GM19452 (cell line): ENCODE data around the gene UBE2E1.

Experiments
- ATAC-seq: cut with Tn5 transposase; IDR thresholded peaks from one replicate; pipeline ENCODE4 v1.9.1; 2021; ENCODE audit not compliant: unreplicated experiment

Gene UBE2E1

DNA sequence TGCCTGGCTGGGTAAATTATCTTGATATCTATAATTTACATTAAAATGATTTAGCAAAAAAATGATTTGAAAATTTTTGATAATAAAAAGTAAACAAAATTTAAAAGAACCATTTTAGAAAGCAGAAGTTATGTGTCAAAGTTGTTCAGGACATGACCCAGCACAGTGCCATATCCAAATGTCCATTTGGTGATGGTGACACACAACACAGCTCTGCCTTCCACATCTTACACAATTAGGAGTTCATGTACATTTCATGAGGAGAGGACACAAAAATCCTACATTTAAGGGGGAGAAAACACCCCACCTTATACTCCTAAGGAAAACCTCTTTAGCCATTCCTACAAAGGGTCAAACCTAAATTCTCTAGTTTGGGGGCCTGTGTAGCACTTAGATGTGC lies 10.7 kb upstream of the UBE2E1 start:
- ATAC-seq, result no peak

DNA sequence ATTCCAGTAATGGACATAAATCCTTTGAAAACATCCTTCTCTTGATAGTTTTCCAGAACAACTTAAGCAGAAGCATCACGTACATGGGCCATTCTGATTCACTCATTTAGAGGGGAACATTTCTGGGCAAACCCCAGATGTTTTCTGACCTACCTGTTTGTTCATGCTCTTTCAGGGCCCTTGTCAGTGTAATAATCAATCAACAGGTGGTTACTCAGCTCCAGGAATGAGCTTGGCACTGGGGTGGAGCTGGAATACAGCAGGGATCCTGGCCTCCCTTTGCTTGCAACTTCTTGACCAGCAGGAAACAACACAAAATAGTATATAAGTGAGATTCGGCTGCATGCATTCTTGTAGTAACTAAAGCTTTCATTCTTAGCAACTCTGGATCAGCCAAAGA lies 9.2 kb upstream of the UBE2E1 start:
- no peak for ATAC-seq

DNA sequence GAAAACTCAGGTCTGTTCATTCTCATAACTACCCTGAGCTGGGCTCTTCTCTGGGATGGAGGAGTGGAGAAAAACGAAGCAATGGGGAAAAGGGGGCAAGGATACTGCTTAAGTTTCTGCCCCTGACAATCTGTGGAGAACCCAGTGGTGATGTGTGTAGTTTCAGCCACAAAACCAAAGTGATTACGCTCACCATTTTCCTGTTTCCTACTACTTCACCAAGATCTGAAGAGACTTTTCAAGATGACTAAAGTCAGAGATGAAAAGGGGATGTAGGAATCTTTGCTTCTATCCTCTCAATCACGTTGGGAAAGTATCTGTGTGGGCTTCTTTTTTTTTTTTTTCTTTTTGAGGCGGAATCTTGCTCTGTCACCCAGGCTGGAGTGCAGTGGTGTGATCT lies 8.3 kb upstream of the UBE2E1 start:
- ATAC-seq, result peak; percentile 79

DNA sequence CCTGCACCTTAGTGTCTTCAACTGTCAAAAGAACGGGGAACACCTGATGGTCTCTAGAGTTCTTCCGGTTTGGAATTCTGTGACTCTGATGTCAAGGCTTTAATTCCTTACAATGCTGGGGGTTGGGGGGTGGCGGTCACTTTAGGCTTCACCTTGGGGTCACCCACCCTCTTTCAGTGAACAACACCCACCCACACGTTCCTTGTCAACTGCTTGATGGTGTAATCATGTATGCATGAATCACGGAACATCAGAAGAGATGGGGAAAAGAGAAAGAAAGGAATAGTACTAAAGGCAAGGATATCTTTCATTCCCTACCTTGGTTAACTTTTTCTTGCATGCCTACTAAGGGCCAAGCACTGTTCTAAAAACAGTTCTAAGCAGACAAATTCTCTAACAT lies 7.3 kb upstream of the UBE2E1 start:
- no peak for ATAC-seq

DNA sequence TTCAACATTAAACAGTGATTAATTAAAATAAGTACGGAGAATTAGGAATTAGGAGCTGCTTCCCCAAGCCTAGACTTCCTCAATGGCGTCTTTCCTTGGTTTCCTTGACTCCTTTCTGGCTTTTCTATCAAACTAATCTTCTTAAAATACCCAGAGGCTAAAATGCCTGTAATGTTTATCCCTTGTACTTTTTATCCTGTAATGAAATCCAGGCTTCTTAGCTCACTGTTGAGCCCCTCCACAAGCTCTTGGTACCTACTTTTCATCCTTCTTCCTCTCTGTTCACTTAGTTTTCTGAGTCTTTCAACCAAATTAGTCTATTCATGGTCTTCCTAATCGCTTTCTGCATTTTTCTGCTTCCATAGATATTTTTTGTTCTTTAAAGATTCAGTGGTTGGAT lies 6.9 kb upstream of the UBE2E1 start:
- no peak for ATAC-seq

DNA sequence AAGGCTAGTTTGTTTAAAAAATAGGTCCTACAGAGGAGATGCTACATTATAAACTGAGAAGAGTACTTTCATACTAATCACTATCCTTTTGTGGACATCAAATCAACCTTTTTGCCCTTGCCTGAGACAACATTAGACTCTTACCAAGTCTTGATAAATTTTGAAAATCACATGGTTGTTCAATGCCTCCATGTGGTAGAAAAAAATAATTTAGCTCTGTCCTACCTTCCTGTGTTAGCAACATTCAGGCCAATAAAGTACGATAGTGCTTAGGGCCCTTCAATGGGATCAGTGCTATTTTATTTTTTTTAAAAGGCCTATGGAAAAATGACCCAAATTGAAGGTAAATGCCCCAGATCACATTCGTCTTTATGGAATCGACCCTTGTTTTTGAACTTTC lies 5.0 kb upstream of the UBE2E1 start:
- ATAC-seq, result no peak

DNA sequence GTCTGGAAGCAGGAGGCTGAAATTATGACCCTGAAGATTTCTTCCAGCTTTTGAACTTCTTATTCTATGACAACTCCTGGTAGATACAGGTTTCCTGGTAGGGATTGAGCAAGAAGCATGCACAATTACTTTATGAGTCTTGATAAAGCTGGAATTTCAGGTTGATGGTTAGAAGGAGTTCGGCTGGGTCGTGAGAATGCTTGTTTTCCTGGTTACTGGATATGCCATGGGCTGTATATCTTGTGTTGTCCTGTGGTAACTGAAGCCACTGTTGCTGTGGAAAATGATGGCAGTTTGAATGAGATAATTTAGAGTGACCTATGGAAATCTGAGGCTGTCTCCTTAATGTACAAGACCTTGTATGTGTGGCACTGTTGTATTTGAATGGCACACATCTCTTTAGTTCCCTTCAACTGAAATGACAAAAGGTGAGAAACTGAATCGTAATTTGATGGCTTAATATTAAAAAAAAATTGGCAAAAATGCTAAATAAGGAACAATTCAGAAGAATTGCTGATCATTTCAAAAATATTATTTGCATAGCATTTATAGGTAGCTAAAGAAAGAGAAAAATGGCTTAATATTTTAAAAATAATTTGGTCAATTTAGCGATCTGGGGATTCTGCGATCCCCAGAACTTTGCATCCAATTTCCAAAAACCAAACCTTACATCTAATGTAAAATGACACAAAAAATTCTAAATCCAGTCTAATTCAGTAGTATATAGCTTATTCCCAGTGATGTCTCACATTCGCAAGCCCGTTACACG lies 1.1 kb upstream of the UBE2E1 start:
- no peak for ATAC-seq

DNA sequence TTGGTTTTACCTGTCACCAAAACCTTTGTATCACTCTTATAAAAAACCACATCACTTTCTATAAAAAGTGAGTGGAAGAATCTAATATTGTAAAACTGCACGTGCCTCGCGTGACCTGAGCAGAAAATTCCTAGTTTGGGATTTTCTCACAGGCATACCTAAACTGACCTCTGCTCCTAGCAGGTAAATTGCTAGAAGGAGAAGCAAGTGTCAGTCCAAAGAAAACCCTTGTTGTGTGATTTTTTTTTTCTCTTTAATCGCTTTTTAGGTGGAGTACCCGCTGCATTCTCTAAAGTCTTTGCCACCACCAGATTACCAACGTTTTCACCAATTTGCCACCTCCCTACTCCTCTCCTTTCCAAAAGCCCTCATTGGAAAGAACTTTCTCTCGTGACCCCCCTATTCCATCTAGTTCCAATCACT lies 534 bp upstream of the UBE2E1 start:
- ATAC-seq, result no peak

DNA sequence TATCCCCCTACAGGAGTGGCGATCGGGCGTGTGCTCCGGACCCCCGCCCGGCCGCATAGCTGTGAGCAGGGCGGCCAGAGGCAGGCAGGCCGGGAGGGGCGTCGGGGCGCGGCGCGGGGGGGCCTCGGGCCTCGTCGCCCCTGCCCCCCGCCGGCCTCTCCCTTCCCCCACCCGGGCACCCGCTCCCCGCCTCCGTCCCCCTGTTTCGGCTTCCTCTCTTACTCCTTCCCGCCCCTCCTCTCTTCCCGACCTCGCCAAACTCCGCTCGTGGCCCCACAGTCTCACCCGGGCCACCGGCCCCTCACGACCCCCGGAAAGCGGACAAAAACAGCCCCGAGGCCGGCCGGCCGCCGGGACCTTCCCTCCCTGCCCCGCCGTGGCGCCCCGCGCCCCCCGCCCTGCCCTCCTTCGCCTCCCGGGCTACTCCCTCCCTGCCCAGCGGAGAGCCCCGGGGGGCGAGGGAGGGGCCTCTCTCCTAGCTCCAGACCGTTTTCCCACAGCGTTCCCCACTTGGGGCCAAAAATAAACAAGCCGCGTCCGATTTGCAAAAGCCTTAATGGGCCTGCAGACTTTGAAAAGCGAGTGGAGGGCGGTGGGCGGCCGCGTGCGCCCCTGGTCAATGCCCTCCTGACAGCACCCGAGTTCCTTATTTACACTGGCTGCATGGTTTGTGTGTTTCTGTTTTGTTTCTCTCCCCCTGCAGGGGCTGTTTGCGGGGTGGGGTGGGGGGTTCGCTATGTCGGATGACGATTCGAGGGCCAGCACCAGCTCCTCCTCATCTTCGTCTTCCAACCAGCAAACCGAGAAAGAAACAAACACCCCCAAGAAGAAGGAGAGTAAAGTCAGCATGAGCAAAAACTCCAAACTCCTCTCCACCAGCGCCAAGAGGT lies 1.0 kb downstream of the UBE2E1 start:
- ATAC-seq, result no peak

DNA sequence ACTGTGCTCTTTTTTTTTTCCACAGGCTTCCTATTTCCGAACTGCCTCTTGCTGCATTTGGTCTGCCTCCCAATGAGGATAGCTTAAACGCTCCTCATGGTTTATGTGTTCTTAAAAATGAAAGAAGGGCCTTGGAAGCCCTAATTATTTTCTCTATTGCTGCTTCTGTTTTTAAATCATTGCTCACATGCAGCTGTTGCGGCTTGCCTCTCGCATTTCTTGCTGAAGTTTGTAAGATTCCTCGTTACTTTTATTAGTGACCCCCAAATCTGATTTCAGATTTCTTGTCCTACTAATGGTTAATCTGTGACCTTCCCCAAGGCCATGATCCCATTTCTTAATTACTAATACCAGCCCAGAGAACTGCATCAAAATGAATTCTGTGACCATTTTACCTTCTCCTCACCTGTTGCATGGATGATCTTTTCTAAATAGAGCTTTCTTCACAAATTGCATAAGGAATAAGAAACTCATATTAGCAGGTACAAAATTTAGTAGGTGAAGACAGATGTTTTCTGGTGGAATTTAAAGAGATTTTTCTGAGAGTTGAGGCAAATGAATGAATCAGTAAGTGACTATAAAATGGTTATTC lies 1.8 kb downstream of the UBE2E1 start:
- no peak for ATAC-seq

DNA sequence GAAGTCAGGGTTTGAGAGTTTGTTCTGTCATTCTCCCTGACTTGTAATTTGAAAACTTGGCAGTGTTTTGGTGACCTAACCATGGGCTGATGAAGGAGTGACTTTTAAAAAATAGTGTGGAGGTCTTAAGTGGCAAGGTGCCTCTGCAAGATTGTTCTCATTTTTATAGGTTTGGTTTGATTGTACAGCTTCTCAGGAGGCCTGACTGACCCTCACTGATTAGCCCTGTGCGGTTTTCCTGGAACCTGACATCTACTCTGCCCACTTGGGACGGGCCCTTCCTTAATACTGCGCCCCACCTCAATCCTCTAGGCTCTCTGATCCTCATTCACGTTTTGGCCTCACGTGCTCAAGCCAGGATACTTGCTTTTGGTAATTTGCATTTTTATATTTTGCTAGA lies 2.8 kb downstream of the UBE2E1 start:
- no peak for ATAC-seq

DNA sequence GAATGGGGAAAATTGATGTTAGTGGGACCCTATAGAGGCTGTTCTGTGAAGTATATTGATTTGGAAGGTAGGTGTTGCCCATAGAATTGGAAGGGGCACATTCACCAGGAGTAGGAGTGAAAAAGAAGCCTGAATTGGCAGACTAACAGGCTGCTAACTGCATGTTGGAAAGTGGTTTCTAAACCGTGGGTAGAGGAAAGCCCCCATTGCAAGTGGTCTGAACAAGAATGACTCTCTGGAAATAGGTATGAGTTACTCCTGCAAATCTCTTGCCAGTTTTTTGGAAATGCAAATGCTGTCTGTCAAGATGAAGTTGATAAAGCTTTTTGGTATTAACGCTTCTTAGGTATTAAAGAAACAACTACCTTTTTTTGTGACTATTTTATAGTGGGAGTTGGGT lies 3.5 kb downstream of the UBE2E1 start:
- ATAC-seq, result no peak

DNA sequence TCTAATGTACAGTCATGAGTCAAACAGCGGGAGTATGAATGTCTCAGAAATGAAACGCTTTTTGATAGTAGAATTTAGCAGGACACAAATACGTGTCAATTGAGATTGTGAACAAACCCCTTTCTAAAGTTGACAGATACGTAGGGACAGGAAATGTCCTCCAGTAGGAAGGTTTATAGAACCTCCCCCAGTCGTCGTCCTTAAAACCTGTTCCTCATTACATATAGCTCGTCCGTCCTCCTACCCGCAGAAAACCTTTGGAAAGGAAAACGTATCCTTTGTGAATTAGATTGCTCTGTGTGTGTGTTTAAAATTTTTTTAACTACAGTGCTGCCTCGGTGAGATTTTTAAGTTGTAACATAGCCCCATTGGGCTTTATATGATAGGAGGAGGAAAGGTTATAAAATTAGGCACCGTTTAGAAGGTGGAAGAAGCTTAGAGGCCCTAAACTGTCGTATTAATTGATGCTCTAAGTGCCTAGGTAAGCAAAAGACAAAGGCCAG lies 4.1 kb downstream of the UBE2E1 start:
- no peak for ATAC-seq

DNA sequence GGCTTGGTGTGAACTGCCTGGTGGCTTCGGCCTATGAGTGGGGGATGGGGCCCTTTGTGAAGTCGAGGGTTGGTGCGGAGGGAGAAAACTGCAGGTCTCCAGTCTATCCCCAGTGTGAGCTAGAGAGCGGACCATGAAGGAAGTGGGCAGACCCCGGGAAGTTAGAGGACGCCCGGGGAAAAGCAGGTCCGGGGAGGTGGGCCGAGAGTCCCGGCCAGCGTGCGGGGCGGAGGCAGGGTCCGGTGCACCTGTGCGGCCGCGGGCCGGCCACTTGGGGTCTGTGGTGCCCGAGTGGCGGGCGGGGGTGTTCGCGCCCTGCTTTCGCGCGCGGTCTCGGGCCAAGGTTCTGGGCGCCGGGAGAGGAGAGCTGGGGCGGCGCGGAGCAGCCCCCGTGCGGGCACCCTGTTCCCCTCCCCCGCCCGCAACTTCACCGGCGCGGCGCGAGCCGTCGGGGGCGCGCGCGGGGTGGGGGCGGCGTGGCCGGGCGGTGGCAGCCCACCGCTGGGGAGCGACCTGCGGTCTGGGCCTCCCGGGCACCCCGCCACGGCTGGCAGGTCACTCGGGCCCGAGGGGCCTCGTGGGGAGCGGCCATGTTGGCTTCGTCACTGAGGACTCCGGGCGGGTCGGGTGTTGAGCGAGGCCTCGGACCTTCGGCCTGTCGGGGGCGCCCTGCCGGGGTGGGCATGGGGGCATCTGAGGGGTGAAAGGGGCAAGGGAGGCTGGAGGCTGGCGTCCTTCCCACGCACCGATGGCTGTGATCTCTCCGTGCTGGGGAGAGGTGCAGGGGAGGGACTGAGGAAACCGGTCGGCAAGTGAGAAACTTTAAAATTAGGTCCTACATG lies 4.8 kb downstream of the UBE2E1 start:
- ATAC-seq, result peak; percentile 21

DNA sequence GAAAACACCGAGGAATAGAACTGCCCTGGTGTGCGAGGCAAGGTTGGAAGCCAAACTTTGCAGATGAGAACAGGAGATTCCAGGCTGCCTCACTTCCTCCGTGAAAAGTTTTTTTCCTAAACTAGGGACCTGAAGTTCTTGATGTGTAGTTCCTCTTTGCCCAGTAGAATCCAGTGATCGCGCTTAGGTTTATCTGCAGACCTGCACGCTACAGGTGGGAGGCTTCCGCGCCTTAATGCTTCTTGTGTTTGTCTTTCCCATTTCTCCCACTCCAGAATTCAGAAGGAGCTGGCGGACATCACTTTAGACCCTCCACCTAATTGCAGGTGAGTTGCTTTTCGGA lies 5.4 kb downstream of the UBE2E1 start:
- ATAC-seq, result no peak

DNA sequence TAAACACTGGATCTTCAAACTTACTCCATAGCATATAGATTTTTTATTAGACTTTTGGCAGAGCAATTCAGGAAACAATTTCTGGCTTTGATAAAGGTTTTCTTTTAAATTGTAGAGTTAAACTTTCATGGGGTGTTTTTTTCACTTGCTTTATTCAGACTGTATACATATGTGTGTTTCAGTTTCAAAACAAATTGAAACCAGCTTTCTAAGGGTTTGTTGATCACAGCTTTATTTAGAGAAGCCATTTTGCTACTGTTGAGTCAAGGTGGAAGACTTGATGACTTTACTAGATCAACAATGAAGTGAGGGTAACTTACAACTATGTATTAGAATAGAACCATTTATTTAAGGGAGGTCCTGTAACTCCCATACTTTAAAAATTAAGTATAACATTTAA lies 6.2 kb downstream of the UBE2E1 start:
- peak; percentile 57 for ATAC-seq

DNA sequence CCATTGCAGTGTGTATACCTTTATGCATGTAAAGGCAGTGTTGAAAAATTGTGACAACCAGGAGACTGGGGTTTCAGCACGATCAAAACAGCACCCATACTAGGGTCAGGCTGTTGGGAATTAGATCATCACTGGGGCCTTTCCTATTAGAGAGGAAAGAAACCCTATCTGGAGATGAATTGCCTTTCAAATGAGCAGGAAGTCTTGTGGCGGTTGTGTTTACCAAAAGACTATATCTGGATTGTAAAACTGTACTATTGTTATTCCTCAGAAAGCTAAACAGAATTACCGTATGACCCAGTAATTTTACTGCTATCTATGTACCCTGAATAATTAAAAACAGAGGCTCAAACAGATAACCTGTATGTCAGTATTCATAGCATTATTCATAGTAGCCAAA lies 10.1 kb downstream of the UBE2E1 start:
- no peak for ATAC-seq

DNA sequence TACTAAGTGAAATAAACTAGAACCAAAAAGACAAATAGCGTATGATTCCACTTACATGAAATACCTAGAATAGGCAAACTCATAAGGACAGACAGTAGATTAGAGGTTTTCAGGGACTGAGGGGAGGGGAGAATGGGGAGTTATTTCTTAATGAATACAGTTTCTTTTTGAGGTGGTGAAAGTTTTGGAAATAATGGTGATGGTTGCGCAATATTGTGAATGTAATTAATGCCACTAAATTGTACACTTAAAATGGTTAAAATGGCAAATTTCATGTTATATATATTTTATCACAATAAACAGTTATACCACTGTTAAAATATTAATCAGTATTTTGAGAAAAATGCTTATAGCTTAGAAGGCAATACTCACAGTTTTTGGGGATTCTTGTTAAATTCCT lies 11.0 kb downstream of the UBE2E1 start:
- ATAC-seq, result no peak

DNA sequence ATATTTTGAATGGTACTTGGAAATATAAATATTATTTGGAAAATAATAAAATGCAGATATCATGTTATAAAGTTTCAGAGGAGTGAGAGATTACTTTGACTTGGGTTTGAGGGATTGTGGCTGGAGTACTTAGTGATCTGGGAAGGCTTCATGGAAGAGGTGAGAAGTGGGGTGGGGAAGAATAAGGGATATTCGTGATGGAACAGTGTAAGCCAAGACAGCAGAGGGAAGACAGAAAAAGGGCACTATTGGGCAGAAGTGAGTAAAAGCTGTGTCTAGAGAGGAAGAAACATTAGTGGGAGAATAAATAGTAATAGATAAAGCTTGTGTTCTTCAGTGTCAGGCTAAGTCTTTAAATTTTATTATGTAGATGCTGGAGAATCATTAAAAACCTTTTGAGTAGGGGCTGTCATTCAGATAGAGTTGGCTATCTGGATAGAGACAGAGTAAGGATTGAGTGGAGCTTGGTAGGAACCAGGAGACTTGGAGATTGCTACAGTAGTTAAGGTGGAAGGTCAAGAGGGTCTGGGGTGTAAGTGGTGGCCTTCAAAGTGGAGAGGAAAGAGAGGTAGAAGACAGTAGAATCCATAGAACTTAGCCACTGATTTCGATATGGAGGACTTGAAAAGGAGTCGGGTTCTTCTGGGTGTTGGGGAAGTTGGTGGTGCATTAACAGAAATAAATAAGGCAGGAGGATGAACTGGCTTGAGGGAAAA lies 11.9 kb downstream of the UBE2E1 start:
- no peak for ATAC-seq

DNA sequence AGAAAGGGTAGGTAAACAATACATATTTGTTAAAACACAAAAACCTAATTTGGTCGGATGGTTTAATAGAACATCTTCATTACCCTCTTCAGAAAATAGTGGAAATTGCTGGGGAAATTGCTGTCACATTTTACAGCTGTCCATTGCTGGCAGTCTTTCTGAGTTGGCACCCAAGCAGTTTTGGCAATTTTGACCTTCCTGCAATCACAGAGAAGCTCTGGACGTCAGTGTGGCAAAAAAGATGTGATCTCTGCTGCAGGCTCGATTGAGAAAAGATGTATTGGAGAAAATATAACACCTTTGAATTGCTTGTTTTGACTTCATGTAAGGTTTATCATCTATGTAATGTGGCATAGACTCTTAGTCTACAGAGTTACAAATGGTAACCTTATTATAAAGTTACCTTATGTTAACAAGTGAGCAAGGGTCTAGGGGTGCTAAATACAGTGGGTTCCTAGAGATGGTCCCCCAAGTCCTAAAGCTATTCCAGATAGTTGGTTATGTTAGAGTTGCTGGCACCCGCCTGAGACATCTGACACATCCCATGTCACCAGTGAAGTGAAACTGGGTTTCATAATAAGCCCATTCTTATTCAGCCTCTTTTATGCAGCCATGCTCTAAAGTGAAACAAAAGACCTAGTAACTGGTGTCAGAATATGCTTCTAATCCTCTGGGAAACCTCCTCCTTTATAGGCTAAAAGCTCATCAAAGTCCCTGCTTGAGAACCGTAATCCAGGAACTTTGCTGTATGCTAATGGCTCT lies 14.0 kb downstream of the UBE2E1 start:
- no peak for ATAC-seq
